ENCODE measurements around the gene PRR5. TPM values are rescaled to one million over a fixed set of nuclear protein-coding genes. Genes with fewer than 3 reads are reported as not detected.

The PRR5 gene
- 10 to 100 TPM; 11.0 to 15.7 TPM for total RNA-seq

GRCh38 chr22:44701824-44702478, at the start of gene PRR5:
PRR5 (plus strand) TSS chr22:44702204; CDS start chr22:44702475, 271 bp downstream.

DNA sequence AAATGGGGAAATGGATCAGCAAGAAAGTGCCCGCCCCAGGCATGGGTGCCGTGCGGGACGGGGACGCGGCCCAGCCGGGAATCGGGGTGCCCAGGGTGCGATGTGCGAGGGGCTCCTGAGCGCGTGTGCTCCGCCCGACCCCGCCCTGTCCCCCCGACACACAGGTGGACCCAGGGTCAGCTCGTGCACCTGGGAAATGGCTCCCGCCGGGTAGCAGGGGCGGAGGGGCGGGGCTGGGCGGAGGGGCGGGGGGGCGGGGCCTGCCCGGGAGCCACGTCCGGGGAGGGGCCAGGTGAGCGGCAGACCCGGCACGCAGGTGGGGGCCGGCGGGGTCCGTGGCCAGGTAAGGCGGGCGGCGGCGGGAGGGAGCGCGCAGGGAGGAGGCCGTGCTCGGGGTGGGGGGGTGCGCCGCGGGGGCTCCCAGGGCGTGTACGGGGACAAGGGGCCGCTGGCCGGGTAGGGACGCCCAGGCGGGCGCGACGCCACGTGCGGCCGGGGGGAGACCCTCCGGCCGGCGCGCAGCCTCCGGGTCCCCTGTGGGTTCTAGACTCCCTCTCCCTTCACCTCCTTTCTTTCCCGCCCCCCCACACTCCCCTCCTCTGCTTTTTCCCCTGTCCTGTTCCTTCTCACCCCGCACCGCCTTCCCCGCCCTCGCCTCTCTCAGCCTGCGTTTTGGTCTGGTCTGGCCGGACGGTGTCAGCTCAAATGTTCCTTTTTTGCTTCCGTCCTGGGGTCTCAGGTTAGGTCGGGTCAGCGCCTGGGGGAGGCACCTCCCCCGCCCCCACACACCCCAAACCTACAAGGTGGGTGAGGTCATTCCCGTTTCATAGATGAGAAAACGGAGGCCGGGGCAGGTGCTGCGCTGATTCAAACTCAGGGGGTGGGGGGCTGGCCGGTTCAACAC, 50.5 kb downstream of the PRR5 start, which contains the start of gene ARHGAP8:
ARHGAP8 (plus strand) TSS at position 291 of the 904 bp plus-strand sequence. CDS start 33,953 bp downstream, outside the sequence.

Other genes with a start within 250 kb of the PRR5 start
- 10 to 100 TPM; 24.3 to 26.5 TPM for gene RTL6, start 204.0 kb upstream of the PRR5 start, total RNA-seq
- gene ARHGAP8, start 50.4 kb downstream of the PRR5 start, total RNA-seq: 1 to 10 TPM in 1 of 2 donors, under 1 TPM in 1; 1.00 to 7.6 TPM

Measured in melanocyte of skin (primary cell).